ENCODE results near the gene KANK2.

Gene KANK2

DNA sequence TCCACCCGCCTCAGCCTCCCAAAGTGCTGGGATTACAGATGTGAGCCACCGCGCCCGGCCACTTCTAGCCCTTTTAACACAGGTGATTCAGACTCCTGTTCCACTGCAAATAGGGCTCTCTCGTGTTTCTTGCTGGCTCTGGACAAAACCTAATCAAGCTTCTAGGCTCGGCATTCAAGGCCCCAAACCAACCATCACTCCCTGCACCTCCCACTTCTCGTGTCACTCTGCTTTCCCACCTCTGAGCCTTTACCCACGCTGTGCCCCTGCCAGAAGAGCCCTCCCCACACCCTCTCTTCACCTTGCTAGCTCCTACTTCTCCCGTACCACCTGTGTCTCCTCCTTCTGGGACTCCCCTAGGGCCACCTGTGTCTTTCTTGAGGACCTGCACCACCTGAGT, 19.8 kb downstream of the KANK2 start:
- Histone ChIP-seq H3K4me3 (replicated peaks; ENCODE audit: insufficient read depth, low read length) (no peak overlapping the region), H3K27ac (replicated peaks) (no peak overlapping the region), H3K27me3 (ENCODE audit: insufficient read depth, poor library complexity, severe bottlenecking) (no peaks in the 10 kb centered on the region)
- TF ChIP-seq POLR2AphosphoS5 (IDR thresholded peaks at IDR 0.05; ENCODE audit: low read depth) (no peak), SPI1 (IDR thresholded peaks at IDR 0.05; ENCODE audit: borderline replicate concordance, low read depth) (no peak), GABPA (IDR thresholded peaks at IDR 0.05; ENCODE audit: low read depth) (no peak), REST (IDR thresholded peaks at IDR 0.05; ENCODE audit: insufficient replicate concordance, low read depth) (no peak), CTCF (IDR thresholded peaks at IDR 0.05; ENCODE audit: insufficient read depth, low read length) (no peak)
- DNase-seq (ENCODE audit: low read depth in 1 of 2, low spot score in 1 of 2) = no peak

GRCh38 chr19:11176466-11177193, 20.7 kb downstream of the KANK2 start:
- TF ChIP-seq REST (IDR thresholded peaks at IDR 0.05; ENCODE audit: insufficient replicate concordance, low read depth) (no peak), CTCF (IDR thresholded peaks at IDR 0.05; ENCODE audit: insufficient read depth, low read length) (no peak), GABPA (IDR thresholded peaks at IDR 0.05; ENCODE audit: low read depth) (no peak), SPI1 (IDR thresholded peaks at IDR 0.05; ENCODE audit: borderline replicate concordance, low read depth) (no peak), POLR2AphosphoS5 (IDR thresholded peaks at IDR 0.05; ENCODE audit: low read depth) (no peak)
- Histone ChIP-seq H3K4me3 (replicated peaks; ENCODE audit: insufficient read depth, low read length) (no peak overlapping the region), H3K27me3 (ENCODE audit: insufficient read depth, poor library complexity, severe bottlenecking) (no peaks in the 10 kb centered on the region), H3K27ac (replicated peaks) (no peak overlapping the region)
- DNase-seq (ENCODE audit: low read depth in 1 of 2, low spot score in 1 of 2) = no peak

- TF ChIP-seq REST (IDR thresholded peaks at IDR 0.05; ENCODE audit: insufficient replicate concordance, low read depth) (no peak), CTCF (IDR thresholded peaks at IDR 0.05; ENCODE audit: insufficient read depth, low read length) (no peak), GABPA (IDR thresholded peaks at IDR 0.05; ENCODE audit: low read depth) (no peak), POLR2AphosphoS5 (IDR thresholded peaks at IDR 0.05; ENCODE audit: low read depth) (no peak), SPI1 (IDR thresholded peaks at IDR 0.05; ENCODE audit: borderline replicate concordance, low read depth) (no peak)
- no peaks in the 10 kb centered on the region for H3K27me3 ChIP-seq (ENCODE audit: insufficient read depth, poor library complexity, severe bottlenecking)
- no peak for DNase-seq (ENCODE audit: low read depth in 1 of 2, low spot score in 1 of 2)
- no peak overlapping the region for H3K4me3 ChIP-seq (replicated peaks; ENCODE audit: insufficient read depth, low read length)
- H3K27ac ChIP-seq (replicated peaks) = no peak overlapping the region
These were observed 21.4 kb downstream of the KANK2 start for GRCh38 chr19:11175920-11176319.
